PC-9 (cell line): ENCODE data around the gene RHOC.

Experiments
- EZH2 ChIP-seq: fragments of 200-600 bp; sonication (generic); IDR thresholded peaks from 2 replicates; pipeline ENCODE4 v1.8.0; 2017; ENCODE audit warnings: antibody characterized with exemption, low read depth
- TF ChIP-seq, protein P1 (sequence below): fragments of 200-600 bp; sonication (generic); conservative IDR thresholded peaks from 2 replicates; pipeline ENCODE4 v1.6.1; 2017; ENCODE audit warnings: mixed run types, antibody characterized with exemption, mild to moderate bottlenecking, moderate library complexity

DNA sequence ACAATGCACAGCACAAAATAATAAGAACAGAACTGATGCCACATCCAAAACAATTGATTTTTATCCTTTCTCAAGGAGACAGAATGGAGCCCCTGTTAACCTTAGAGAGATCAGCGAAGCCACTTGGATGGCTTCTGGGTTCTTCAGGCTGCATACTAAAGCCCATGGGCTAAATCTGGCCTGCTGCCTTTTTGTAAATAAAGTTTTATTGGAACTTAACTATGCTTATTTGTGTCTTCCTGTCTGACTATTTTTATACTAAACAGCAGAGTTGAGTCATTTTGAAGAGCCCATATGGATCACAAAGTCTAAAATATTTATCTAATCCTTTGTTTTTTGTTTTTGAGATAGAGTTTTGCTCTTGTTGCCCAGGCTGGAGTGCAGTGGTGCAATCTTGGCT lies 24.5 kb upstream of the RHOC start:
- TF ChIP-seq, protein P1, sequence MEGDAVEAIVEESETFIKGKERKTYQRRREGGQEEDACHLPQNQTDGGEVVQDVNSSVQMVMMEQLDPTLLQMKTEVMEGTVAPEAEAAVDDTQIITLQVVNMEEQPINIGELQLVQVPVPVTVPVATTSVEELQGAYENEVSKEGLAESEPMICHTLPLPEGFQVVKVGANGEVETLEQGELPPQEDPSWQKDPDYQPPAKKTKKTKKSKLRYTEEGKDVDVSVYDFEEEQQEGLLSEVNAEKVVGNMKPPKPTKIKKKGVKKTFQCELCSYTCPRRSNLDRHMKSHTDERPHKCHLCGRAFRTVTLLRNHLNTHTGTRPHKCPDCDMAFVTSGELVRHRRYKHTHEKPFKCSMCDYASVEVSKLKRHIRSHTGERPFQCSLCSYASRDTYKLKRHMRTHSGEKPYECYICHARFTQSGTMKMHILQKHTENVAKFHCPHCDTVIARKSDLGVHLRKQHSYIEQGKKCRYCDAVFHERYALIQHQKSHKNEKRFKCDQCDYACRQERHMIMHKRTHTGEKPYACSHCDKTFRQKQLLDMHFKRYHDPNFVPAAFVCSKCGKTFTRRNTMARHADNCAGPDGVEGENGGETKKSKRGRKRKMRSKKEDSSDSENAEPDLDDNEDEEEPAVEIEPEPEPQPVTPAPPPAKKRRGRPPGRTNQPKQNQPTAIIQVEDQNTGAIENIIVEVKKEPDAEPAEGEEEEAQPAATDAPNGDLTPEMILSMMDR, result no peak
- no peak for TF ChIP-seq EZH2
